Measurements from ENCODE around the gene GRK5.
A peak's percentile ranks its signal among the peaks of the same experiment; 100 is the strongest.
"Not testable (repeated sequence)": the region's sequence is repeated elsewhere in the genome, so short reads cannot be mapped to it uniquely, and the experiment has no call there.

The GRK5 gene

GRCh38 chr10:119207366-119207666 lies at the start of gene GRK5:
Gene GRK5, plus strand, starts transcription at chr10:119207571. Its CDS starts 347 bp downstream, at chr10:119207918.
- DNase-seq = peak; percentile 94 to 95

GRCh38 chr10:119159332-119159731 lies 48.0 kb upstream of the GRK5 start:
- no peak for DNase-seq

GRCh38 chr10:119161680-119162451 lies 45.5 kb upstream of the GRK5 start:
- DNase-seq = no peak

GRCh38 chr10:119162452-119163092 lies 44.8 kb upstream of the GRK5 start:
- DNase-seq = no peak

- peak; percentile 79 to 87 for DNase-seq
Measured at GRCh38 chr10:119165171-119166117, 41.9 kb upstream of the GRK5 start, which contains the start of gene SFXN4. Gene SFXN4, minus strand, starts transcription at chr10:119165714. Its CDS starts 67 bp downstream, at chr10:119165647.

GRCh38 chr10:119166118-119166500 lies 41.3 kb upstream of the GRK5 start:
- DNase-seq = no peak

GRCh38 chr10:119166564-119166963 lies 40.8 kb upstream of the GRK5 start:
- no peak for DNase-seq

GRCh38 chr10:119167041-119167440 lies 40.3 kb upstream of the GRK5 start:
- DNase-seq = no peak

GRCh38 chr10:119174109-119174508 lies 33.3 kb upstream of the GRK5 start:
- DNase-seq = no peak

- no peak for DNase-seq
Measured at GRCh38 chr10:119176166-119176565, 31.2 kb upstream of the GRK5 start.

GRCh38 chr10:119177708-119178371 lies 29.5 kb upstream of the GRK5 start:
- DNase-seq = no peak

- DNase-seq = peak; percentile 86 to 94
Measured at GRCh38 chr10:119178372-119179119, 28.8 kb upstream of the GRK5 start, which contains the start of gene PRDX3. Gene PRDX3, minus strand, starts transcription at chr10:119178812. Its CDS starts 22 bp downstream, at chr10:119178790.

GRCh38 chr10:119180850-119181400 lies 26.4 kb upstream of the GRK5 start:
- not testable (repeated sequence) for DNase-seq

GRCh38 chr10:119183664-119184412 lies 23.5 kb upstream of the GRK5 start:
- DNase-seq = no peak

GRCh38 chr10:119189811-119190282 lies 17.5 kb upstream of the GRK5 start:
- peak; percentile 11 to 26 for DNase-seq

- DNase-seq = no peak
Measured at GRCh38 chr10:119190353-119190752, 17.0 kb upstream of the GRK5 start.

GRCh38 chr10:119190954-119191785 lies 16.2 kb upstream of the GRK5 start:
- DNase-seq = no peak

GRCh38 chr10:119191881-119192280 lies 15.5 kb upstream of the GRK5 start:
- DNase-seq = no peak

GRCh38 chr10:119197921-119198320 lies 9.4 kb upstream of the GRK5 start:
- DNase-seq = no peak

GRCh38 chr10:119198438-119198837 lies 8.9 kb upstream of the GRK5 start:
- peak in 1 of 2 donors; percentile 4 for DNase-seq
